ENCODE measurements around the gene IL1A.

GRCh38 chr2:112794841-112795240 is 10.5 kb upstream of the IL1A start:
- TF ChIP-seq CTCF (IDR thresholded peaks at IDR 0.05), result no peak
- TF ChIP-seq POLR2A (IDR thresholded peaks at IDR 0.05; ENCODE audit: low read depth), result no peak
- TF ChIP-seq EP300 (IDR thresholded peaks at IDR 0.05), result no peak
- no peak for TF ChIP-seq POLR2AphosphoS5 (IDR thresholded peaks at IDR 0.05)

All from esophagus muscularis mucosa (tissue), 4 donors.